PC-9 (cell line): Measurements from ENCODE around the gene KLF13. TPM values are rescaled to one million over a fixed set of nuclear protein-coding genes. Genes with fewer than 3 reads are reported as not detected.

Experiments used
- BruUV-seq: library from RNA; stranded (reverse); fragments of 400-500 nt; replicated peaks from 2 replicates; lab custom pipeline; 2021; lab: Mats Ljungman, UMichigan
- CTCF ChIA-PET: fragments of 300-600 bp; sonication (Branson Sonifier 250); formaldehyde crosslinking; loops from one replicate; lab custom pipeline; 2022; ENCODE audit warnings: antibody characterized with exemption; lab: Charles Lee
- POLR2A ChIA-PET: fragments of 300-600 bp; sonication (Branson Sonifier 250); formaldehyde crosslinking; loops from one replicate; lab custom pipeline; 2022; ENCODE audit warnings: antibody characterized with exemption; ENCODE audit not compliant: unreplicated experiment; lab: Charles Lee
- DNase-seq, 2 experiments: peaks; one replicate each; pipeline versions ENCODE4 v3.0.0 to v3.0.0-alpha.2; 2015 to 2022; ENCODE audit warnings: mixed read lengths in 1 of 2
- H2AFZ ChIP-seq: fragments of 200-600 bp; sonication (generic); 2 replicates; pipeline ENCODE4 v1.8.1; 2017; ENCODE audit warnings: antibody characterized with exemption
- H3F3A ChIP-seq: fragments of 200-600 bp; sonication (generic); 2 replicates; pipeline ENCODE4 v1.8.1; 2017; ENCODE audit warnings: antibody characterized with exemption, mild to moderate bottlenecking, low read depth; ENCODE audit not compliant: insufficient read depth
- H3K27ac ChIP-seq: fragments of 200-600 bp; sonication (generic); 2 replicates; pipeline ENCODE4 v1.6.1; 2016; ENCODE audit warnings: mixed run types
- H3K27me3 ChIP-seq: fragments of 200-600 bp; sonication (generic); 2 replicates; pipeline ENCODE4 v1.6.1; 2016; ENCODE audit warnings: low read depth, mixed run types; ENCODE audit not compliant: insufficient read depth
- H3K36me3 ChIP-seq: fragments of 200-600 bp; sonication (generic); 2 replicates; pipeline ENCODE4 v1.6.1; 2016; ENCODE audit warnings: low read depth, mixed run types
- H3K4me1 ChIP-seq: fragments of 200-600 bp; sonication (generic); replicated peaks from 2 replicates; pipeline ENCODE4 v1.6.1; 2016; ENCODE audit warnings: mixed run types; ENCODE audit not compliant: insufficient read depth
- H3K4me2 ChIP-seq: fragments of 200-600 bp; sonication (generic); 2 replicates; pipeline ENCODE4 v1.6.1; 2017; ENCODE audit warnings: mixed run types
- H3K4me3 ChIP-seq: fragments of 200-600 bp; sonication (generic); 2 replicates; pipeline ENCODE4 v1.6.1; 2016; ENCODE audit warnings: mixed run types
- H3K79me2 ChIP-seq: fragments of 200-600 bp; sonication (generic); 2 replicates; pipeline ENCODE4 v1.6.1; 2017; ENCODE audit warnings: low read depth, mixed run types
- H3K9me2 ChIP-seq: fragments of 200-600 bp; sonication (generic); 2 replicates; pipeline ENCODE4 v1.8.1; 2017; ENCODE audit warnings: mild to moderate bottlenecking; ENCODE audit not compliant: insufficient read depth
- H3K9me3 ChIP-seq: fragments of 200-600 bp; sonication (generic); 2 replicates; pipeline ENCODE4 v1.8.1; 2016; ENCODE audit warnings: low read depth; ENCODE audit not compliant: insufficient read depth
- H4K20me1 ChIP-seq: fragments of 200-600 bp; sonication (generic); 2 replicates; pipeline ENCODE4 v1.8.1; 2017; ENCODE audit not compliant: insufficient read depth
- CTCF ChIP-seq: fragments of 200-600 bp; sonication (generic); conservative IDR thresholded peaks from 2 replicates; pipeline ENCODE4 v1.6.1; 2017; ENCODE audit warnings: mixed run types, antibody characterized with exemption, mild to moderate bottlenecking, moderate library complexity
- EZH2 ChIP-seq: fragments of 200-600 bp; sonication (generic); IDR thresholded peaks from 2 replicates; pipeline ENCODE4 v1.8.0; 2017; ENCODE audit warnings: antibody characterized with exemption, low read depth
- intact Hi-C: fragments of 100-400 bp; cut with micrococcal nuclease; formaldehyde crosslinking; loops from one replicate; pipeline ENCODE4 v1.10.0; 2022; ENCODE audit not compliant: unreplicated experiment
- total RNA-seq: library from RNA; stranded (reverse); gene quantifications from 2 replicates; pipeline ENCODE4 v1.2.3, GENCODE V29; 2021

Gene KLF13
- total RNA-seq, 1 experiment from 2014 or later, result 3.4 TPM

GRCh38 chr15:31402511-31403056 lies 75.9 kb downstream of the KLF13 start:
- H3K79me2 ChIP-seq, result no peaks in the 10 kb centered on the region
- no peaks in the 10 kb centered on the region for H3F3A ChIP-seq
- no peak overlapping the region for H3K27ac ChIP-seq
- ChIA-PET POLR2A (no interaction called here), CTCF (interaction anchor here (0.6 kb wide), 1 partner anchor 255 kb away, joined by 3 read pairs; no protein-coding TSS in a partner anchor)
- TF ChIP-seq CTCF (no peak), EZH2 (no peak)
- no peaks in the 10 kb centered on the region for H3K36me3 ChIP-seq
- no peak for DNase-seq
- no peak overlapping the region for H2AFZ ChIP-seq
- BruUV-seq, result no TSS peak
- peaks cover 32% of the 10 kb centered on the region; the same call in 1 of the 2 replicates for H3K27me3 ChIP-seq
- H3K4me3 ChIP-seq, result no peak overlapping the region
- H3K4me2 ChIP-seq, result no peak overlapping the region
- no peaks in the 10 kb centered on the region for H4K20me1 ChIP-seq
- intact Hi-C loops, result no loop called here
- no peaks in the 10 kb centered on the region for H3K4me1 ChIP-seq
- no peaks in the 10 kb centered on the region for H3K9me3 ChIP-seq
- H3K9me2 ChIP-seq, result no peaks in the 10 kb centered on the region

- CTCF ChIA-PET, result interaction anchor here (0.6 kb wide), 1 partner anchor 254 kb away, joined by 3 read pairs; no protein-coding TSS in a partner anchor
- Histone ChIP-seq H3K4me2 (no peak overlapping the region), H3K9me3 (no peaks in the 10 kb centered on the region), H3K4me3 (no peak overlapping the region), H3K36me3 (no peaks in the 10 kb centered on the region), H3F3A (no peaks in the 10 kb centered on the region), H3K4me1 (no peaks in the 10 kb centered on the region), H3K9me2 (no peaks in the 10 kb centered on the region), H3K27ac (no peak overlapping the region), H4K20me1 (no peaks in the 10 kb centered on the region), H3K79me2 (no peaks in the 10 kb centered on the region), H2AFZ (no peak overlapping the region), H3K27me3 (peaks cover 27% of the 10 kb centered on the region; the same call in 1 of the 2 replicates)
- intact Hi-C loops, result no loop called here
- TF ChIP-seq CTCF (no peak), EZH2 (no peak)
- POLR2A ChIA-PET, result no interaction called here
- BruUV-seq, result no TSS peak
- no peak for DNase-seq
Observed at GRCh38 chr15:31403096-31403495, 76.5 kb downstream of the KLF13 start.

DNA sequence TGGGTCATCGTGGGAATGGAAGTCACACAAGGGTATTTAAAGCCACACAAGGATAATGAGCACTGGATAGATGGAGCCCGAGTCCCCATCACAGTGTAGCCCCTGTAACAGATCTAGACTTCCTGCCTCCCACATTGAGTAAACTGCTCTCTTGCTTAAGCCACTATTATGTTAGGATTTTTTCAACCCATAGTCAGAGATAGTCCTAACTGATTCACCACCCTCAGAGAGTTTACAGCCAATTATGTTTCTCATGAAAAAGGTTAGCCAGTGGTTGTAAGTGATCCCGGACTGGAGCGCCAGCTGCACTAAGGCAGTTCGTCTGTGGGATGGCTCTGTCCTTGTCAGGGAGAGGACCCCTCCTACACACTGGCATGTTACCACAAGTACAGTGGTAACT lies 77.0 kb downstream of the KLF13 start:
- H3K27ac ChIP-seq, result no peak overlapping the region
- no peak overlapping the region for H2AFZ ChIP-seq
- no peak for DNase-seq
- CTCF ChIA-PET, result no interaction called here
- H3K4me1 ChIP-seq, result no peaks in the 10 kb centered on the region
- H3K9me3 ChIP-seq, result no peaks in the 10 kb centered on the region
- POLR2A ChIA-PET, result no interaction called here
- intact Hi-C loops, result no loop called here
- BruUV-seq, result no TSS peak
- no peaks in the 10 kb centered on the region for H3F3A ChIP-seq
- no peaks in the 10 kb centered on the region for H3K79me2 ChIP-seq
- H3K27me3 ChIP-seq, result peaks cover 26% of the 10 kb centered on the region; the same call in 1 of the 2 replicates
- H3K4me2 ChIP-seq, result no peak overlapping the region
- H3K4me3 ChIP-seq, result no peak overlapping the region
- H3K36me3 ChIP-seq, result no peaks in the 10 kb centered on the region
- TF ChIP-seq EZH2 (no peak), CTCF (no peak)
- H4K20me1 ChIP-seq, result no peaks in the 10 kb centered on the region
- no peaks in the 10 kb centered on the region for H3K9me2 ChIP-seq
